Neural progenitor cell (in vitro differentiated cells): ENCODE data around the gene TPM1. TPM values are rescaled to one million over a fixed set of nuclear protein-coding genes. Genes with fewer than 3 reads are reported as not detected.

Experiments
- DNase-seq: peaks from one replicate; pipeline ENCODE4 v3.0.0-alpha.2; 2016; ENCODE audit warnings: low spot score
- H2AFZ ChIP-seq: fragments of 200-600 bp; sonication (generic); replicated peaks from 2 replicates; pipeline ENCODE4 v1.6.1; 2016; ENCODE audit warnings: antibody characterized with exemption
- H3F3A ChIP-seq: fragments of 200-600 bp; sonication (generic); 2 replicates; pipeline ENCODE4 v1.6.1; 2016; ENCODE audit warnings: antibody characterized with exemption, low read depth
- H3K27ac ChIP-seq: fragments of 200-600 bp; sonication (generic); 2 replicates; pipeline ENCODE4 v1.5.1; 2016; ENCODE audit warnings: mild to moderate bottlenecking
- H3K27me3 ChIP-seq: fragments of 200-600 bp; sonication (generic); 2 replicates; pipeline ENCODE4 v1.6.1; 2016; ENCODE audit warnings: mild to moderate bottlenecking, moderate library complexity
- H3K36me3 ChIP-seq: fragments of 200-600 bp; sonication (generic); 2 replicates; pipeline ENCODE4 v1.5.1; 2016
- H3K4me1 ChIP-seq: fragments of 200-600 bp; sonication (generic); 2 replicates; pipeline ENCODE4 v1.6.1; 2016; ENCODE audit warnings: mixed run types
- H3K4me2 ChIP-seq: fragments of 200-600 bp; sonication (generic); 2 replicates; pipeline ENCODE4 v1.6.1; 2016
- H3K4me3 ChIP-seq: fragments of 200-600 bp; sonication (generic); 2 replicates; pipeline ENCODE4 v1.5.1; 2016
- H3K79me2 ChIP-seq: fragments of 200-600 bp; sonication (generic); 2 replicates; pipeline ENCODE4 v1.6.1; 2016; ENCODE audit warnings: low read depth
- H3K9ac ChIP-seq: fragments of 200-600 bp; sonication (generic); 2 replicates; pipeline ENCODE4 v1.6.1; 2016
- H3K9me3 ChIP-seq: fragments of 200-600 bp; sonication (generic); 2 replicates; pipeline ENCODE4 v1.5.1; 2016; ENCODE audit warnings: low read depth
- H4K20me1 ChIP-seq: fragments of 200-600 bp; sonication (generic); 2 replicates; pipeline ENCODE4 v1.6.1; 2016; ENCODE audit warnings: low read depth
- H3K27ac Mint-ChIP-seq: 3 replicates; pipeline ENCODE4 v1.8.0; 2021; ENCODE audit warnings: mixed read lengths
- H3K27me3 Mint-ChIP-seq: 2 replicates; pipeline ENCODE4 v1.8.0; 2022; ENCODE audit warnings: low read depth, mild to moderate bottlenecking, inconsistent platforms, moderate library complexity, mixed read lengths; ENCODE audit not compliant: insufficient read depth
- H3K36me3 Mint-ChIP-seq: 3 replicates; pipeline ENCODE4 v1.8.0; 2021; ENCODE audit warnings: mixed read lengths
- H3K4me1 Mint-ChIP-seq: 3 replicates; pipeline ENCODE4 v1.8.0; 2021; ENCODE audit warnings: mixed read lengths
- H3K4me3 Mint-ChIP-seq: 3 replicates; pipeline ENCODE4 v1.8.0; 2021; ENCODE audit warnings: mild to moderate bottlenecking, moderate library complexity, mixed read lengths
- H3K9me3 Mint-ChIP-seq: 3 replicates; pipeline ENCODE4 v1.8.0; 2020; ENCODE audit warnings: mixed read lengths
- CTCF ChIP-seq: fragments of 200-600 bp; sonication (generic); IDR thresholded peaks from 2 replicates; pipeline ENCODE4 v1.5.1; 2017; ENCODE audit warnings: antibody characterized with exemption, mild to moderate bottlenecking
- EZH2 ChIP-seq: fragments of 200-600 bp; sonication (generic); IDR thresholded peaks from 2 replicates; pipeline ENCODE4 v1.6.1; 2017; ENCODE audit warnings: antibody characterized with exemption, mild to moderate bottlenecking, moderate library complexity
- EZH2phosphoT487 ChIP-seq: fragments of 200-600 bp; sonication (generic); IDR thresholded peaks from 2 replicates; pipeline ENCODE4 v1.6.1; 2017; ENCODE audit warnings: antibody characterized with exemption
- total RNA-seq: library from RNA; depleted of rRNA; stranded (reverse); fragments of >200 nt; gene quantifications from 2 replicates; pipeline ENCODE4 v1.2.3, GENCODE V29; 2015; ENCODE audit warnings: low replicate concordance

The TPM1 gene
- total RNA-seq, 1 donor from 2014 or later, result 623 TPM

GRCh38 chr15:63065262-63066221 lies 23.0 kb downstream of the TPM1 start:
- DNase-seq, result no peak
- H3K36me3 Mint-ChIP-seq, result peaks cover 46% of the 10 kb centered on the region
- Histone ChIP-seq H3K4me2 (no peak overlapping the region), H3K27ac (no peak overlapping the region), H4K20me1 (peaks cover 17% of the 10 kb centered on the region), H3K9ac (no peak overlapping the region), H3K79me2 (no peaks in the 10 kb centered on the region), H3F3A (peaks cover 65% of the 10 kb centered on the region), H3K27me3 (no peaks in the 10 kb centered on the region), H3K4me3 (no peak overlapping the region), H2AFZ (no peak overlapping the region), H3K4me1 (peaks cover under 1% of the 10 kb centered on the region), H3K36me3 (peaks cover 39% of the 10 kb centered on the region), H3K9me3 (no peaks in the 10 kb centered on the region)
- H3K4me1 Mint-ChIP-seq, result peaks cover 10% of the 10 kb centered on the region
- no peak for TF ChIP-seq EZH2
- TF ChIP-seq EZH2phosphoT487, result no peak
- TF ChIP-seq CTCF, result no peak
- no peaks in the 10 kb centered on the region for H3K9me3 Mint-ChIP-seq
- no peak overlapping the region for H3K27ac Mint-ChIP-seq
- H3K4me3 Mint-ChIP-seq, result no peak overlapping the region
- H3K27me3 Mint-ChIP-seq, result no peaks in the 10 kb centered on the region

GRCh38 chr15:63066272-63066671 lies 23.7 kb downstream of the TPM1 start:
- Histone ChIP-seq H3K9me3 (no peaks in the 10 kb centered on the region), H3K27me3 (no peaks in the 10 kb centered on the region), H4K20me1 (peaks cover 12% of the 10 kb centered on the region), H2AFZ (no peak overlapping the region), H3K36me3 (peaks cover 37% of the 10 kb centered on the region), H3K4me2 (no peak overlapping the region), H3K4me1 (peaks cover 8% of the 10 kb centered on the region), H3K9ac (no peak overlapping the region), H3K4me3 (no peak overlapping the region), H3F3A (peaks cover 67% of the 10 kb centered on the region), H3K27ac (no peak overlapping the region), H3K79me2 (no peaks in the 10 kb centered on the region)
- TF ChIP-seq EZH2 (no peak), CTCF (no peak), EZH2phosphoT487 (no peak)
- Mint-ChIP-seq H3K9me3 (no peaks in the 10 kb centered on the region), H3K36me3 (peaks cover 51% of the 10 kb centered on the region), H3K4me1 (peaks cover 10% of the 10 kb centered on the region), H3K27me3 (no peaks in the 10 kb centered on the region), H3K27ac (no peak overlapping the region), H3K4me3 (no peak overlapping the region)
- no peak for DNase-seq

DNA sequence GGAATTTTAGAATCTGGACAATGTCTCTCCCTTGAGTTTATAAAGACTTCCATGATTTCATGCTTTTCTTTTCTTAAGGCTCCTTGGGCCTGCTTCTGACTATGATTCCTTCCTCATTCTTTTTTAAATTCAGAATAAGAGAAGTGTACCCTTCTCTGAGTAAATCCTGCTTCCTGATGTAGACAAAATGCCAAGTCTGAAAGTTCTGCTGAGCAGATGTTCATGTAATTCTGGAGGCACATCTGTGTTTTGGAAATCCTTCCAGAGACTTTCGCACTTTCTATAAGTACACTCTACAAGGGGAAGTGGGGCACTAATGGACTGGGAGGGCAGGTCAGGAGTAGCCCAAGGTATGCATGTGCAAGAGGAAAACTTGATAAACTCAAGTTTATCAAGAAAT lies 24.8 kb downstream of the TPM1 start:
- no peak overlapping the region for H3K4me2 ChIP-seq
- H3F3A ChIP-seq, result peaks cover 73% of the 10 kb centered on the region
- H3K27me3 Mint-ChIP-seq, result no peaks in the 10 kb centered on the region
- H3K9ac ChIP-seq, result no peak overlapping the region
- TF ChIP-seq EZH2phosphoT487 (no peak), EZH2 (no peak), CTCF (no peak)
- no peak overlapping the region for H3K4me3 Mint-ChIP-seq
- no peaks in the 10 kb centered on the region for H3K9me3 ChIP-seq
- peaks cover 52% of the 10 kb centered on the region for H3K36me3 Mint-ChIP-seq
- no peaks in the 10 kb centered on the region for H3K9me3 Mint-ChIP-seq
- H2AFZ ChIP-seq, result no peak overlapping the region
- no peaks in the 10 kb centered on the region for H3K79me2 ChIP-seq
- no peak overlapping the region for H3K27ac Mint-ChIP-seq
- no peak overlapping the region for H3K27ac ChIP-seq
- peaks cover 10% of the 10 kb centered on the region for H3K4me1 Mint-ChIP-seq
- H3K4me3 ChIP-seq, result no peak overlapping the region
- H4K20me1 ChIP-seq, result peaks cover 13% of the 10 kb centered on the region
- peaks cover 9% of the 10 kb centered on the region for H3K4me1 ChIP-seq
- DNase-seq, result no peak
- peaks cover 31% of the 10 kb centered on the region for H3K36me3 ChIP-seq
- no peaks in the 10 kb centered on the region for H3K27me3 ChIP-seq
